Neural crest cell (in vitro differentiated cells): ENCODE measurements around the gene TSPAN18. TPM values are rescaled to one million over a fixed set of nuclear protein-coding genes. Genes with fewer than 3 reads are reported as not detected.

Experiments used
- DNase-seq: peaks from one replicate; pipeline ENCODE4 v3.0.0; 2021; ENCODE audit warnings: low read depth, mixed read lengths, low spot score
- H3K27ac Mint-ChIP-seq: one replicate; pipeline ENCODE4 v1.8.0; 2021; ENCODE audit warnings: mild to moderate bottlenecking, mixed read lengths; ENCODE audit not compliant: unreplicated experiment
- H3K27me3 Mint-ChIP-seq: 2 replicates; pipeline ENCODE4 v1.8.0; 2021; ENCODE audit warnings: low read depth, mild to moderate bottlenecking, mixed read lengths
- H3K36me3 Mint-ChIP-seq: 2 replicates; pipeline ENCODE4 v1.8.0; 2021; ENCODE audit warnings: low read depth, mild to moderate bottlenecking, mixed read lengths
- H3K4me1 Mint-ChIP-seq: 2 replicates; pipeline ENCODE4 v1.8.0; 2021; ENCODE audit warnings: mixed read lengths
- H3K4me3 Mint-ChIP-seq: one replicate; pipeline ENCODE4 v1.8.0; 2021; ENCODE audit warnings: mild to moderate bottlenecking, mixed read lengths
- H3K9me3 Mint-ChIP-seq: 2 replicates; pipeline ENCODE4 v1.8.0; 2021; ENCODE audit warnings: mixed read lengths
- CTCF ChIP-seq: fragments of 200-600 bp; sonication (generic); conservative IDR thresholded peaks from 2 replicates; pipeline ENCODE4 v1.5.0; 2021; ENCODE audit warnings: antibody characterized with exemption, mild to moderate bottlenecking
- total RNA-seq: library from RNA; stranded (reverse); gene quantifications from 2 replicates; pipeline ENCODE4 v1.2.1, GENCODE V29; 2021

The TSPAN18 gene
- total RNA-seq, 1 donor from 2014 or later = 125 TPM

DNA sequence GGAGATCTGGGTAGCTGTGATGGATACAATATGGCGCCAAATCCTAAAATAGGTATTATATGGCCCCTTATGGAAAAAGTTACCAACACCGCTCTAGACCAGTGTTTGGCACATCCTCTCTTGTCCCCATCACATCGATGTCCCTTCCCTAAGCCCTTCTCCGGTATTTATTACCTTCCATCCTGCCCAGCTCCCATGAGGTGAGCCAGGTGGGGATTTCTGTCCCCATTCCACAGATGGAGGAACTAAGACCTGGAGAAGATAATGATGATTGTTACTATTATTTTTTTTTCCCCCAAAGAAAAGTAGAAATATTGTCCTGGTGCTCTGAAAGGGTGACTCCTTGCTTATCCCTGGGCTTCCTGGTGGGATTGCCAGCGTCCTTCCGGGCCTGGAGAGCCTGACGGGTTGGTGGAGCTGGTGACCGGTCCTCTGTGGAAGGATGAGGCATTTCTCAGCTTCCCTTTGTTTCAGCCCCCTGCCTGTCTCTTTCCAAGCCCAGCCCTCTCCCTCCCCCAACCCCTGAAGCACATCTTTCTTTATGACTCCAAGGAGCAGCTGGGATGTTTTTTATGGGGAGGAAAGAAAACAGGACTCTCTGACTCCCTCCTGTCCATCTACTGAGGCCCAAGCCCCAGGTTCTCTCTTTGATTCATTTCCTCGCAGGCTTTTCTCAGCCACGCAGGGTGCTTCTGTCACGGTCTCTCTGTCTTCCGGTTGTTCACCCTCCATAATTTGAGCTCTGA is 158.5 kb downstream of the TSPAN18 start:
- Mint-ChIP-seq H3K27ac (peak overlapping the region; percentile 51), H3K4me1 (peaks cover 67% of the 10 kb centered on the region), H3K27me3 (no peaks in the 10 kb centered on the region), H3K4me3 (peak overlapping the region; percentile 60), H3K36me3 (no peaks in the 10 kb centered on the region), H3K9me3 (no peaks in the 10 kb centered on the region)
- TF ChIP-seq CTCF = no peak
- no peak for DNase-seq

DNA sequence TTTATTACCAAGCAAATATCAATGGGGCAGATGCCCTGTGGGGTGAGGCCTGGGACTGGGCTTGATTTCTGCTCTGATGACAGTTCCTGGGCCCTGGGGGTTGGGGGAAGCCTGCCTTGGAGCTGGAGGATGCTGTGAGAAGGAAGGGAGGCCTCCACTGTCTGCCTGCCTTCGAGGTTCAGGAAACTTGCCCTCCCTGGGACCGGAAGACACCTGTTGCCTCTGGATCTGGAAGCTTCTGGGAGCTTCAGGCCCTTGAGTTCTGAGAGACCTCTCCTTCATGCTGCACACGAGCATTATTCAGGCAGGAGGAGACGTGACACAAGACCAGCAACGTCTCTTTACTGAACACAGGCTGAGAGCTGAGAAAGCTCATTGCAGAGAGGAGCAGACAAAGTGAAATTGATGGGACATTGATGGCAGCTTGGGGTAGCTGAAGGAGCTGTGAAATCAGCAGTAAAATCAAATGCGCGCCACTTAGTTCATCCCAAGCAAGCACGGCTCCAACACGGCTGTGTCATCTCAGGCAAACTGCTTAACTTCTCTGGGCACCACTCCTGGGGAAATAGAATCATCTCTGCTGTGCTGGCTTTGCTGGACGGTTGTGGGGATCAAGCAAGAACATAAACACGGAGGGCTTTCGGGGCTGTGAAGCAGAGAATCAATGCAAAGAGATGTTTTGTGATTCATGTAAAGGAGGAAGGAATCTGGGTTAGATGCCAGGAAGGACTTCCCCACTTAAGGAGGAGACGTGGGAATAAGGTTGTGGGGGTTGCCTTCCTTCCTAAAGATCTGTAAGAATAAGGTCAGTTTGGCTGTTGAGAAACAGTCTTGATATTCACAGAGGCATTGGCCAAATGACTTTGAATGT is 159.4 kb downstream of the TSPAN18 start:
- Mint-ChIP-seq H3K27me3 (no peaks in the 10 kb centered on the region), H3K27ac (peak overlapping the region; percentile 81), H3K36me3 (no peaks in the 10 kb centered on the region), H3K4me3 (peak overlapping the region; percentile 60), H3K4me1 (peaks cover 73% of the 10 kb centered on the region), H3K9me3 (no peaks in the 10 kb centered on the region)
- TF ChIP-seq CTCF = no peak
- DNase-seq = no peak

DNA sequence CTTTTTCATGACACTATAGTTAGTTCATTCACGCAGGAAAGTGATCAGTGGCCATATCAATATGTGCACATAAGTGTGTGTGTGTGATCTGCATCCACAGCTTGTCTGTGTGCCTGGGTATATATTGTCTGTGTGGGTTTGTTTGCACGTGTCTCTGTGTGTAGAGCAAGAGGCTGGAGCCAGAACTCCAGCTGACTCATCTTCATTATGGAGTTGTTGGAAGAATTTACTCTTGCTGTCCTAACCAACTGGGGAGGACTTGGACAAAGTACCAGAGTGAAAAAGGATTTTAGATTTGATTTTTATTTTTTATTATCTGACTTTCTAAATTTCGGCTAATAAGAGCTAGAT is 160.0 kb downstream of the TSPAN18 start:
- H3K4me3 Mint-ChIP-seq = no peak overlapping the region
- no peak for DNase-seq
- no peaks in the 10 kb centered on the region for H3K9me3 Mint-ChIP-seq
- peaks cover 79% of the 10 kb centered on the region for H3K4me1 Mint-ChIP-seq
- no peak overlapping the region for H3K27ac Mint-ChIP-seq
- no peak for TF ChIP-seq CTCF
- no peaks in the 10 kb centered on the region for H3K27me3 Mint-ChIP-seq
- H3K36me3 Mint-ChIP-seq = no peaks in the 10 kb centered on the region

GRCh38 chr11:44887636-44888035 is 160.9 kb downstream of the TSPAN18 start:
- Mint-ChIP-seq H3K4me1 (peaks cover 79% of the 10 kb centered on the region), H3K4me3 (peak overlapping the region; percentile 24)

GRCh38 chr11:44889266-44889665 is 162.5 kb downstream of the TSPAN18 start:
- no peaks in the 10 kb centered on the region for H3K27me3 Mint-ChIP-seq
- no peak for DNase-seq
- H3K9me3 Mint-ChIP-seq = no peaks in the 10 kb centered on the region
- no peak overlapping the region for H3K4me3 Mint-ChIP-seq
- no peaks in the 10 kb centered on the region for H3K36me3 Mint-ChIP-seq
- H3K27ac Mint-ChIP-seq = no peak overlapping the region
- H3K4me1 Mint-ChIP-seq = peaks cover 82% of the 10 kb centered on the region
- no peak for TF ChIP-seq CTCF

More at GRCh38 chr11:44887636-44888035, 160.9 kb downstream of the TSPAN18 start:
- Mint-ChIP-seq H3K36me3 (no peaks in the 10 kb centered on the region), H3K9me3 (no peaks in the 10 kb centered on the region), H3K27me3 (no peaks in the 10 kb centered on the region), H3K27ac (no peak overlapping the region)
- no peak for DNase-seq
- no peak for TF ChIP-seq CTCF
